Ovary (tissue), 9 donors: ENCODE results near the gene KMT2D. TPM values are rescaled to one million over a fixed set of nuclear protein-coding genes. Genes with fewer than 3 reads are reported as not detected.

Experiments
- DNase-seq, 5 donors: peaks; one replicate each; pipeline ENCODE4 v3.0.0-alpha.2; 2019 to 2020
- H3K27ac ChIP-seq, 2 donors: fragments of 200-600 bp; one replicate each; pipeline versions ENCODE4 v1.5.1 to v1.8.0; 2019 to 2022
- H3K27me3 ChIP-seq: fragments of 200-600 bp; one replicate; pipeline ENCODE4 v1.8.0; 2022
- H3K36me3 ChIP-seq: fragments of 200-600 bp; sonication (generic); one replicate; pipeline ENCODE4 v1.5.1; 2019
- H3K4me1 ChIP-seq: one replicate; pipeline ENCODE4 v1.8.1; 2013; ENCODE audit warnings: mild to moderate bottlenecking, moderate library complexity; ENCODE audit not compliant: insufficient read depth
- H3K4me3 ChIP-seq: fragments of 200-600 bp; sonication (generic); one replicate; pipeline ENCODE4 v1.5.1; 2017
- H3K9me3 ChIP-seq, 2 donors: fragments of 200-600 bp in 1 of 2; sonication (generic) in 1 of 2; one replicate each; pipeline versions ENCODE4 v1.5.1 to v1.8.1; 2013 to 2019; ENCODE audit warnings: mild to moderate bottlenecking in 1 of 2, moderate library complexity in 1 of 2
- EP300 ChIP-seq: sonication (generic); formaldehyde crosslinking; IDR thresholded peaks from one replicate; pipeline ENCODE4 v1.6.1; 2017; ENCODE audit warnings: antibody characterized with exemption
- POLR2A ChIP-seq: fragments of 450-650 bp; IDR thresholded peaks from one replicate; pipeline ENCODE4 v1.6.1; 2017; ENCODE audit warnings: antibody characterized with exemption, mild to moderate bottlenecking, moderate library complexity
- WGBS, 3 donors: extraction: QIAGEN DNeasy Blood & Tissue Kit in 1 of 3; methylation state at CpG; one replicate each; pipeline versions ENCODE4 v1.1.5 to v1.1.7; 2013 to 2017; 5-methylcytosine and 5-hydroxymethylcytosine counted together
- intact Hi-C, 4 donors: fragments of 100-400 bp; cut with DNase I; formaldehyde crosslinking; loops; one replicate each; pipeline versions ENCODE4 v1.11.0 to v1.15.1; 2022 to 2023
- polyA plus RNA-seq, 2 donors: library from polyadenylated mRNA; stranded (reverse); fragments of 200-250 nt in 1 of 2; fragments of 350-450 nt in 1 of 2; fragmentation: Illumina TruSeq in 1 of 2; extraction: RNeasy Lipid Tissue Mini Kit (QIAGEN cat#74804) in 1 of 2; gene quantifications; one replicate each; pipeline ENCODE4 v1.2.3, GENCODE V29; 2013 to 2014
- total RNA-seq, 7 donors: library from RNA; depleted of rRNA in 2 of 7; stranded (reverse); fragments of >200 nt in 2 of 7; fragmentation: NEBNext Ultra II Directional in 3 of 7; extraction: Animal tissue kit (Norgen Biotek cat#: 25700) in 3 of 7; gene quantifications; one replicate each; pipeline versions ENCODE4 v1.1.0 to v1.2.4, GENCODE V29; 2016 to 2023
- TF ChIP-seq, protein P1 (sequence below), 3 donors: fragments of 450-650 bp in 2 of 3; fragments of 200-600 bp in 1 of 3; IDR thresholded peaks; one replicate each; pipeline versions ENCODE4 v1.5.1 to v1.8.0; 2016 to 2022; ENCODE audit warnings: antibody characterized with exemption in 3 of 3, mild to moderate bottlenecking in 1 of 3
- donor health status: DM: no; HTN: no; CAD: no; lungs with moderate emphysema.
- donor health status: DM: no; HTN: no; CAD: no.
- donor health status: Bipolar disorder and iron deficiency.
- donor health status: DM: yes; HTN: yes; CAD: no.
- donor health status: DM: no; HTN: no; CAD: no.
- donor health status: DM: yes; HTN: yes; CAD: no.

The KMT2D gene
- total and polyA plus RNA-seq, 9 donors, result 28.3 to 97.0 (median 77.8) TPM

DNA sequence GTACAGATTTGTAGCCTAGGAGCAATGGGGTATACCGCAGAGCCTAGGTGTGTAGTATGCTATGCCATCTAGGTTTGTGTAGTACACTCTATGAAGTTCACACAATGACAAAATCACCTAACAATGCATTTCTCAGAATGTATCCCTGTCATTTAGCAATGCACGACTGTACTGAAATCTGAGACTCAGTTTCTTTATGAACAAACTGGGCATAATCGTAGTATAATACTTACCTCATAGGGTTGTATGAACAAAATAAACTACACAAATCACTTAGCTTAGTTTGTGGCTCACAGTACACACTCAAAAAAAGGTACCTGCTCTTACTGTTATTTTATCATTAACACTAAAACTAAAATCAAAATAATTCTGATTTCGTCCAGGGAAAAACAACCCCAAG is 35.1 kb downstream of the KMT2D start:
- Histone ChIP-seq H3K27ac (no peak overlapping the region), H3K27me3 (no peaks in the 10 kb centered on the region), H3K4me1 (no peaks in the 10 kb centered on the region), H3K36me3 (no peaks in the 10 kb centered on the region), H3K9me3 (no peaks in the 10 kb centered on the region), H3K4me3 (no peak overlapping the region)
- WGBS, 3 donors, result 81 to 94% (median 86%) methylated on average over 4 of the region's 4 CpGs
- TF ChIP-seq, protein P1, sequence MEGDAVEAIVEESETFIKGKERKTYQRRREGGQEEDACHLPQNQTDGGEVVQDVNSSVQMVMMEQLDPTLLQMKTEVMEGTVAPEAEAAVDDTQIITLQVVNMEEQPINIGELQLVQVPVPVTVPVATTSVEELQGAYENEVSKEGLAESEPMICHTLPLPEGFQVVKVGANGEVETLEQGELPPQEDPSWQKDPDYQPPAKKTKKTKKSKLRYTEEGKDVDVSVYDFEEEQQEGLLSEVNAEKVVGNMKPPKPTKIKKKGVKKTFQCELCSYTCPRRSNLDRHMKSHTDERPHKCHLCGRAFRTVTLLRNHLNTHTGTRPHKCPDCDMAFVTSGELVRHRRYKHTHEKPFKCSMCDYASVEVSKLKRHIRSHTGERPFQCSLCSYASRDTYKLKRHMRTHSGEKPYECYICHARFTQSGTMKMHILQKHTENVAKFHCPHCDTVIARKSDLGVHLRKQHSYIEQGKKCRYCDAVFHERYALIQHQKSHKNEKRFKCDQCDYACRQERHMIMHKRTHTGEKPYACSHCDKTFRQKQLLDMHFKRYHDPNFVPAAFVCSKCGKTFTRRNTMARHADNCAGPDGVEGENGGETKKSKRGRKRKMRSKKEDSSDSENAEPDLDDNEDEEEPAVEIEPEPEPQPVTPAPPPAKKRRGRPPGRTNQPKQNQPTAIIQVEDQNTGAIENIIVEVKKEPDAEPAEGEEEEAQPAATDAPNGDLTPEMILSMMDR (IDR thresholded peaks at IDR 0.05), result no peak
- TF ChIP-seq POLR2A (no peak), EP300 (no peak)
- no peak for DNase-seq
- intact Hi-C loops, result no loop called here

DNA sequence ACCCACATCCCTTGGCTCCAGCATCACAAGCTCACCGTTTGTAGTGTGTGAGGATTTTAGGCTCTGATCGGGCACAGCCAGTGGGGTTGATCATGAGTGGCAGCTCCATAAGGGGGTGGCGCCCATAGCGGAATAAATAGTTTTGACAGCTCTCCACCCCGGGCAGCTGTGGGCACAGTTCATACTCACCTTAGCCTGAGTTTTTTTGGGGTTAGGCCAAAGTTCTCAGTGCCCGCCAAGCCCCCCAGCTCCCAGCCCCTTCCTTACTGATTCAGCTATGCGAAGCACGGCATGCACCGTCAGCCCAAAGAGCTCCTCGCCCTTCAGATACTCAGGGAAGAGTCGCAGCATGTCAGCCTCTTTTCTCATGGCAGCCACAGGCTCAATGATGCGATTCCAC is 36.1 kb downstream of the KMT2D start:
- intact Hi-C loops, result no loop called here

DNA sequence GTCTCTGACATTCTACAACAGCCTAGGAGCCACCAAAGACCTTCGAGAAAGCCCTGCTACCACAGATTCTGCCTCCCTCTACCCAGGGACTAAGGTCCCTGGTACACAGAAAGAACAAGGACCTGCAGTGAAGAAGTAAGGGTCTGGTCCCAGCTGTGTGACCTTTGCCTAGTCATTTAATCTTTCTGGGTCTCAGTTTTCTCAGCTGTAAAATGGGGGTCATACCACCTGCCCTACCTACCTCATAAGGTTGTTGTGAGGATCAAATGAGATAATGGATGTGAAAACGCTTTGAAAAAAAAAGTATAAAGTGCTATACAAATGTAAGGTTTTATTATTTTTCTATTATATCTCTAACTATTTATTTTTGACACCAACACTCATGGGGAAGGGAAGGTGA is 36.8 kb downstream of the KMT2D start:
- TF ChIP-seq, protein P1 (IDR thresholded peaks at IDR 0.05), result no peak
- no peak for TF ChIP-seq EP300
- TF ChIP-seq POLR2A, result no peak
- DNase-seq, result no peak
- 90 to 95% (median 91%) methylated on average over 2 of the region's 2 CpGs for WGBS, 3 donors
- H3K4me3 ChIP-seq, result no peak overlapping the region
- H3K36me3 ChIP-seq, result no peaks in the 10 kb centered on the region
- no peak overlapping the region for H3K27ac ChIP-seq
- intact Hi-C loops, result no loop called here
- H3K9me3 ChIP-seq, result no peaks in the 10 kb centered on the region
- no peaks in the 10 kb centered on the region for H3K27me3 ChIP-seq
- no peaks in the 10 kb centered on the region for H3K4me1 ChIP-seq

More for the DNA sequence above, 36.1 kb downstream of the KMT2D start:
- Histone ChIP-seq H3K4me1 (no peaks in the 10 kb centered on the region), H3K9me3 (no peaks in the 10 kb centered on the region), H3K4me3 (no peak overlapping the region), H3K27me3 (no peaks in the 10 kb centered on the region), H3K36me3 (no peaks in the 10 kb centered on the region), H3K27ac (no peak overlapping the region)
- 81 to 91% (median 87%) methylated on average over 12 of the region's 12 CpGs for WGBS, 3 donors
- TF ChIP-seq EP300, result no peak
- no peak for TF ChIP-seq POLR2A
- TF ChIP-seq, protein P1 (IDR thresholded peaks at IDR 0.05), result no peak
- no peak for DNase-seq

DNA sequence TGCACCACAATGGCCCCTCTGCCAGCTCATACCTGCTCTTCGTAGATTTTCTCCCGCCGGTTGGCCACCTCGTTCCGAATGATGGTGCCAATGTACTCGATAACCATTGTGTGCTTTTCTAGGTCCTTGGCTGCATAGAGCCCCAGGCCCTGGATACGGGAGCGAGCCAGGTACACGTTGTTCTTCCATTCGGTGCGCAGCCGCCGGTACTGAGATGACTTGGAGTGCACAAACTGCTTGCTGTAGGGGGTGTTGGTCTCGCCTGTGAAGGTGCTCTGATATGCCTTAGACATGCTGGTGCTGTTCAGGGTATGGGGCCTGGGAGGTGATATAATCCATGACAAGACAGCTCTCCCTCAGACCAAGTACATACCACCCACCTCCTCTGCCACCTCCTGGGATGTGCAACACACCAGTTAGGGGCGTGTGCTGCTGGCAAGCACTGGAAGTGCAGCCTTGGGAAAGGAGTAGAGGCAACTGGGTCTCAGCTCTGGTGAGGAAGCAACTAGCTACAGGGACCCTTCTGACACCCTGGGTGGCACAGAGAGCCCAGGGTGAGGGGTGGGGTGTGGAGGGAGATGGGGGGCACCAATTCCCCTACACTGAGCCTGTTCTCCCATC is 37.9 kb downstream of the KMT2D start:
- no peaks in the 10 kb centered on the region for H3K27me3 ChIP-seq
- H3K36me3 ChIP-seq, result no peaks in the 10 kb centered on the region
- intact Hi-C loops, result no loop called here
- DNase-seq, result no peak
- H3K27ac ChIP-seq, result no peak overlapping the region
- H3K4me3 ChIP-seq, result no peak overlapping the region
- peaks cover 2% of the 10 kb centered on the region for H3K4me1 ChIP-seq
- 90 to 91% (median 90%) methylated on average over 15 of the region's 15 CpGs for WGBS, 3 donors
- TF ChIP-seq, protein P1 (IDR thresholded peaks at IDR 0.05), result no peak
- TF ChIP-seq POLR2A (no peak), EP300 (no peak)
- no peaks in the 10 kb centered on the region for H3K9me3 ChIP-seq
